ENCODE measurements around the gene TPP2.

TPP2 gene

DNA sequence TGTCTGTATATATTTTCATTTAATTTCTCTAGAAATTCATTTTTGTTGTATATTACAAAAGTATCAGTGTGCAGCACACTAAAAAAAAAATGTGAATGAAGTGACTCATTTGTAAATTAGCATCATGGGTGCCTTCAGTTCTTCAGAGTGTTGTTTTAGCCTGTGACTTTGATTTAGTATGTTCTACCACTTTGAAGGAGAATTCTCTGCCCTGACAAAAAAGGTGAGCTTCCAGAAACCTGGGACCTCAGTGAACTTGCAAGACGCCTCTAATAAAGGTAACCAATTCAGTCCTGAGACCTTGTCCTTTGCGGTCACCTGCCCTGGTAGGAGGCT, 95.7 kb downstream of the TPP2 start:
- in situ Hi-C loops (cut with MboI; ENCODE audit: low sequenced_read_pairs): no loop called here

DNA sequence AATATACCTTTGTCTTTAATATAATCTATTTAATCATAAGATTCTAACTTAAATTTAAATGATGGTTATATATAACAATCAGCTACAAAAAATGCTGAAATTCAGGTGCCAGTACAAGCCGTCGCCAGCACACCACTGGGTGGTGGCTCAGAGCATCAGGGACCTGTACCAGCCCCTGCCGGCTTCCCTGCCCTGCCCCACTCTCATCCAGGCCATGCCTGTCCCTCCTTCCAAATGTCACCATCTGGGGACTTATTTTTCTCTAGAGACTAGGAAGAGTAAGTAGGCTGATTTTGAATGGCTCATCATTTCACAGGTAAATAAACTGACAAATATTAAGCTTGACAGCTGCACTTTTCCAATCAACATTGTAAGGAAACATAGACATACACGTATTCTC, 96.5 kb downstream of the TPP2 start:
- in situ Hi-C loops (cut with MboI; ENCODE audit: low sequenced_read_pairs): no loop called here

DNA sequence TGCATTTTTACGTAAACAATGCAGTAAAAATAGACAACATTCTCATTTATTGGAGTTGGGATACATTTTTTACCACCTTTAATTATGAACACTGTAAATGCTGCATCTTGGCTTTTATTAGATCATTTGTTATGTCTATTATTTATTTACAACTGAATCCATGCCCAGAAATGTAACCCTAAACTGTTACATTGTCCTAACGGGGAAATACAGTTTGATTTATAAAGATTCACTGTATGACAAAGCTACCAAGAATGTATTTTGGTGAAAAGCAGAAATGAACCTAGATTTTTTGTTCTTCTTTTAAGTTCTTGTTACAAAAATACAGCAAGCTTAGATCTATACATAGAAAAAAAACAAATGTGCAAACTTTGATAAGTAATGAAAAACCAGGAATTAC, 97.0 kb downstream of the TPP2 start:
- in situ Hi-C loops (cut with MboI; ENCODE audit: low sequenced_read_pairs): no loop called here

DNA sequence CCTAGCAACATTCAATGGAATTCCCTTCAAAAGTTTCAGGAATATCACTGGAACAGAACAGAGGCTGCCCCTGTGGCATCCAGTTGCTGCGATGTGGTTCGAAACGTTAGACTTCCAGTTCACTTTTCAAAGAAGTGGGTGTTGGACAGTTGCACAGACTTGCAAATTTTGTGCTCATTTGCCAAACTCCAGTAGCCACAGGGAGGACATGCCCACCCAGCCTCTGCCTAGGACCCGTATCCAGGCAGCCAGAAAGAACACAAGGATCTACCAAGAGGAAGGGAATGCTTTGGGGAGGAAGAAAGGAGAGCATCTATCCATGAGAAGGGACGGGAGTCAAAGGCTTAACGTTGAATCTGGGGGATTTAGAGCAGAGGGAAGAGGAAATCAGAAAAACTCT, 98.2 kb downstream of the TPP2 start, which contains the start of gene METTL21C:
TSS of gene METTL21C (minus strand) at position 108 of the 400 bp plus-strand sequence. CDS start 546 bp downstream, outside the sequence.
- in situ Hi-C loops (cut with MboI; ENCODE audit: low sequenced_read_pairs): no loop called here

DNA sequence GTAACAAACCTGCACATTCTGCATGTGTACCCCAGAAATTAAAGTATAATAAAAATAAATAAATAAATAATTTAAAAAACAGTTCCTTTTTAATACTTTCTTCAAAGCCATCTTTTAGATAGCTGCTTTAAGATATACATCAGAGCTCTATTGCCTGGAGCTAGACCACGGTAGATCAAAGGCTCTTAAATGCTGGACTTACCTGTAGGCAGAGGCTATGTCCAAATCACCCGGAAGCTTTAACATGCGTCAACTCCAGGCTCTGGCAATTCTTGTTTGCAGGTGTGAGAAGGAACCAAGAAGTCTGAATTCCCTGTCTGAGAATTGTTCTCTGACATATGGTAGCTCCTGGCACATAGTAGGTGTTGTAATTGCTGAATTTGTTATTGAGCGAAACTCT, 99.7 kb downstream of the TPP2 start:
- in situ Hi-C loops (cut with MboI; ENCODE audit: low sequenced_read_pairs): no loop called here

DNA sequence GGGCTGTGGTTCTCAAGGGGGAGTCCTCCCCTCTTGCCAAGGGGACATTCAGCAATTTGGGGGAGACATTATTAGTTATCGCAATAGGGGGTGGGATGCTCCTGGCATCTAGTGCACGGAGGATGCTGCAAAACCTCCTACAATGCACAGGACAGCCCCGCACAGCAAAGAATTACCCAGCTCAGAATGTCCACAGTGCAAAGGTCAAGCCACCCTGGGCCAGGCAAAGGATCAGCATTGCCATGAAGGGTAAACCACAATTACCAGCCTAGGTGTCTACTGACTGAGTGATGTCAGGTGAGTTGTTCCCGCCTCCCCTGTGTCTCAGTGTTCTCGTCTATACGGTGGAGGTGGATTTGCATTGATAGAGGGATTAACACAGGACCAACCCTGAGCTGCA, 100.5 kb downstream of the TPP2 start:
- in situ Hi-C loops (cut with MboI; ENCODE audit: low sequenced_read_pairs): no loop called here

DNA sequence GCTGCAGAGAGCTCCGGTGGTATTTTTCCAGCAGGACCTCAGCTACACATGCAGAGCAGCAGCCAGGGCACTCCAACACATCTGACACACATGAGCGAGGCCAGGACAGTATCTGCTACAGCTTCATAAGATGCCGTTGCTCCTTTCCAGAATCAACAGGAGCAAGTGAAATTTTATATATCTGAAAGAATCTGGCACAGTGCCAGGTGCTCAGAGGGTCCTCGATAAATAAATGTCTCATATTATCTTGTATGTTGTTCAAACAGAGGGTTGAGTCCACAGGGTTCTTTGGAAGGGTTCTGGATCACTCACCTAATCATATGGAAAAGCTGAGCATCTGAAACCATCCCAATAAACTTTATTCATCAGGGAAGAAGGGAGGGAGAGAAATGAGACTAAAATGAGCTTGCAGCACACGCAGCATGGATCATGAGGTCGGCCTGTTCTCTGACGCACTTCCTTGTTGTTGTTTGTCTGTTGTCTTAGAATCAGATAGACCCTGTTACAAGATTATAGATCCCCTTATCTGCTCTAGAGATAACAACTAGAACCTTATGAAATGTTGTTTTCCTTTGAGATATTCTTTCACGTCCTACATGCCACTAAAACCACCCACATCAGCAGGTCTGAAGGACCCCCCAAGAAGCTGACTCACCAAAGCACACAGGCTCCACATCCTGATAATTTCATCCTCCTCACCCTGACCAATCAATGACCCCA, 101.3 kb downstream of the TPP2 start:
- in situ Hi-C loops (cut with MboI; ENCODE audit: low sequenced_read_pairs): no loop called here

DNA sequence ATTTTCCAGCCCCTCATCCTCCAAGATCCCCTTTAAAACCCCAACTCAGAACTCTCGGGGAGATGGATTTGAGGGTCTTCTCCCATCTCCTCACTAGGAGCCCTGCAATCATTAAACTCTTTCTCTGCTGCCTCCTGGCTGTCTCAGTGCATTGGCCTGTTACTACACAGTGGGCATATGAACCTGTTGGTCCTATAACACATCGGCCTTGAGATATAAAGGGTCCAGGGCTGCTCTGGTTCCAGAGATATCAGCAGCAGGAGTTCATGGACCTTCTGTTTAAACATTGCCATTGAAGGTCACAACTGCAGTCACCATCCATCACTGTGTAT, 101.8 kb downstream of the TPP2 start:
- in situ Hi-C loops (cut with MboI; ENCODE audit: low sequenced_read_pairs): no loop called here

DNA sequence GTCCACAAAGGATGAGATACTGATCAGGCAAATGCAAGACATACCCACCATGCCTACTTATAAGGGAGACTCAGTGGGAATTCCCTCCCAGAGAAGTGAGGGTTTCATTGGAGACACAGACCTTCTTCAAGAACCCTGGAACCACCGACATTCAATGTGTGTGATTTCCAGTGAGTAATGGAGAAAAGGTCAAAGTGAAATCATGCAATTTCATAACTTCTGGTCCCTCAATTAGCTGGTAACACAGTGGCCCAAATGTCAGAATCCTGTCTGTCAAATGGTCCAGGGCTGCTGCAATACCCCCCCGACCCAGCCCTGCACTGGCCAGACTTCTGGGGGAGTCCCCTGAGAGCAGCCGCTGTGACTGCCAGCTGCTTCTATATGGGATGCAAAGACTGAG, 102.7 kb downstream of the TPP2 start:
- in situ Hi-C loops (cut with MboI; ENCODE audit: low sequenced_read_pairs): no loop called here

DNA sequence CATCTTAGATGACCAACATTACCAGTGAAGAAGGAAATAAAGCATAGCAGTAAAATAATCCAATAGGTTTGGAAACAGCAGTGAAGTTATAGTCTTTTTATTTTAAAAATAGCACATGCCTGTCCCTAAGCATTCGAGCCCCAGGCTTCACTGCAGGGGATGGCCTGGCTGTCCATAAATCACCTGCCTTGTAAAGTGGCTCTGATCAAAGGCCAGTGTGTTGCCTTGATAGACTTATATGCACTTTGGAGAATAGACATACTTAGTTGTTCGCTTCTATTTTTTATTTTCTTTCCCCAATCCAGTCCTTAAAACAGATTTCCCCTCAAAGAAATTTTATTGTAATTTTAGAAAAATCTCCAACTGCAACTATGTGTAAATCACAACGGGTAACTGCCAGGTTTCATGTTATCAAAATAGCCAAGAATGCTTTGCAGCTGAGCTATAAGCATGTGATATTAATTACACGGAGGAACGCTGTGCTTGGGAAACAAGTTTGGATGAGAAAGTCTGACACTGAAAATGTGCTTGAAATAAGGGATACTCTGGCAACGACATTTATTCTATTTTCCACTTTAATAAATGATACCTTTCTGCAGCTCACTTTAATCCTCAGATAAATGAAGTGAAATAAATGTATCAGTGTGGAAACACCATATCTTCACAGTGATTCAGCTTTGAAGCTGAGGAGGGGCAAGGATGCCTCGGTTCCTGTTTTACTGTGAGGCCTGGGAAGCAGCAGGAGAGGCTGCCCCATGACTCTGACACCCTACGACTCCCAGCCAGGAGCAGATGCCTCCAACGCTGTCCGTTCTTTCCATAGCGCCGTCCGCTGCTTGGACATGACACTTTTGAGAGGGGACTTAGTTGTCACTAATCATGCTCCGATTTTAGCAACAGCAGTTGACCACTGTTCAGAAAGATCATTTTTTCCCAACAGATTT, 103.6 kb downstream of the TPP2 start:
- in situ Hi-C loops (cut with MboI; ENCODE audit: low sequenced_read_pairs): no loop called here

DNA sequence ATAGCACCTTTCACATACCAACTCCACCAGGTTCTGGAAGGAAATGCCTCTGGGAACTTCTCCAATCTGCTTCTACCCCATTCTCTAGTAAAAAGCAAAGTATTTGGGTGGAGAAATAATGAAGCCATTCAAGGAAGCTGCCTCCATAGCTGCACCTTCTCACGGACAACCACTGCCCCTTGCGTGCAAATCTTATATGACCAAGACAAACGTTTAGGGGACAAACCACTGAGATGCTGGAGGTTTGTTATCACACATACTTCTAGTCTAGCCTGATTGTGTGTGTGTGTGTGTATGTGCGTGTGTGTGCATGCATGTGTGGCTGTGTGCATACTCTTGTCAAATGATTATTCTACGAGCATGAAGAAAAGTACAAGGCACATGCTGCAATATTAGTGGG, 104.5 kb downstream of the TPP2 start:
- in situ Hi-C loops (cut with MboI; ENCODE audit: low sequenced_read_pairs): no loop called here

DNA sequence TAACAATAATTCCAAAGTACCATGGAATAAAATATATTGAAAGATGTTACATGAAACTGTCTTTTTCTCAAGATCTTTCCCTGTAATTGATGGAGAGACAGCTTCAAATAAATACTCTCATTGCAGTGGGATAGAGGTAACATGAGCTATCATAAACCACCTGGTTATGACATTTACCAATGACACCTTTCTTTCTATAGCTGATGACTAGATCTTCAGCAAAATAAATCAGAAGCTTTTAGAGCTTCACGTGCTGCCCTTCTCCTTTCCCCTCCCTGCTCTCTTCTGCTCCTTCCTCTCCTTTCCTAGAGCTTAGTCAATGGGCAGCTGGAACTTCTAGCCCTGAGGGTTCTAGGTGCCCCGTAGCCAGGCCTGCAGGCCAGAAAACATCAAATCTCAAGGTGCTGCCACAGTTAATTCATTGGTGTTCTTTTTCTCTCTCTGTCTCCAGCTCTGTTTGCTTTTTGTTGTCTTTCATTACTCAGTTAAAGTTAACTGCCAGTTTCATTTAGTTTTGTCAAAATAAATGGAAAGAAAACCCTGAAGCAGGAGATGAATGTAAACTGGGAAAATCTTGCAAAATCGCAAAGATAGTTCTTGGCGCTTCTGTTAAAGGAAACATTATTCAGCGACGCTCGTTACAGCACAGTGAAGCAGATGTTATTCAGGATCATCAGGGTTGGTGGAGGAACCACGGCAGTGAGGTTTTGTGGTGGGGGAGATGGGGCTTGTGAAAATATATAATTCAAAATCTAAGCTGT, 106.4 kb downstream of the TPP2 start:
- in situ Hi-C loops (cut with MboI; ENCODE audit: low sequenced_read_pairs): no loop called here

DNA sequence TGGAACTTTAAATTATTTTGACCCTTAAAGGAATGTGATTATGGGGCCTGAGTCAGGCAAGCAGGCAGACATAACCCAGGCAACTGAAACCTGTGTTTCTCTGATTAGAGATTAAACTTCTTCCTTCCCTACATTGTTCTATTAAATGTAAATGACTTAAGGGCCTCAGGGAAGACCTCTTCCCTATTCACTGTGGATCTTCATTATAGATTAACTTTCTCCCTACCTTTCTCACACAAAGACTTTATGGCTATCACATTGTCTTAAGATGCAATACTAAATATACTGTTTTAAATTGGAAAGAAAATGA, 106.9 kb downstream of the TPP2 start:
- in situ Hi-C loops (cut with MboI; ENCODE audit: low sequenced_read_pairs): no loop called here

DNA sequence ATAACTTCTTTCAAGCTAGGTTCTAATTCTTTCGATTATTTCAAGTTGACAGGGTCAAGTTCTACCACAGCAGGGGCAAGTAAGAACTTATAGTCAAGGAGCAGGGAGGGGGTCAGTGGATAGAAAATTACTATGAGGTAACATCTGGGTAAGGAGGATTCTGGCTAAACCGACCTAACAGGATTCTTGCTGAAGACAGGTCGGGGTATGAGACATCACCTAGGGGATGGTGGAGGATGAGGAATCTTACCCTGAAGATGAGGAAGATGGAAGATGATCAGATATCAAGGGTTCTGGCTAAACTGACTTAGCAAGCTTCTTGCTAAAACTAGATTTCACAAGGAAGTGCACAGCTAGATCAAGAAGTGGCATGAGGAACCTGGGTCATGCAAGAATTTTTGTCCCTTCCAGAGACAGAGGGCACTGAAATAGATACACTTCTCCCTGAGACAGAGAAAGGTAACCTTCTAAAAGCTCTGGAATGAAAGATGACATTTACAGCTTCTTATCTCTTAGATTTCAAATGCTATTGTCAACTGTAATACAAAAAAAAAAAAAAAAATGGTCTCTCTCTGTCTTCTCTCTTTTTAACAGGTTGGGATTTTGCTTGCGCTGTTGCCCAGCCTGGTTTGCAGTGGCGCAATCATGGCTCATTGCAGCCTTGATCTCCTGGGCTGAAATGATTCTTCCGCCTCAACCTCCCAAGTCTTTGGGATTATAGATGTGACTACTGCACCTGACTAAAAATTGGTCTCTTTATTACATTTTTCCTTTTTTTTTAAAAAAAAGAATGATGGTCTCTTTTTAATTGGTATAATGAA, 107.7 kb downstream of the TPP2 start:
- in situ Hi-C loops (cut with MboI; ENCODE audit: low sequenced_read_pairs): no loop called here

DNA sequence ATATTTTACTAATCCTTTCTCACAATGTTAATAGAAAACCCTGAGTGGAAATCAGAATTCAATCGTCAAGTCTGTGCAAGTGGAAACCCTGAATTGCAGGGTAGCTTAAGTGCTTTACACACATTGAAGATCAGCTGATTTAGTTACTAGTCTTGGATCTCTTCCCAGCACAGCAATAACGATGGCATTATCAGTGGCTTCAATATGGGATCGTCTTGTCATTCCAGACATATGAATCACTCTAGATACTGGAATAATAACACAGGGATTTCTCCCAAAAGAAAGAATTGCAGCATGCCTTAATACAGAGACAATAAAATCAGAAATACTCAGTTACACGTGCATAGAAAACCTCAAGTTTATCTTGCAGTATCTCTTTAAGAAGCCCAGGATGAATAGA, 110.7 kb downstream of the TPP2 start:
- in situ Hi-C loops (cut with MboI; ENCODE audit: low sequenced_read_pairs): no loop called here

DNA sequence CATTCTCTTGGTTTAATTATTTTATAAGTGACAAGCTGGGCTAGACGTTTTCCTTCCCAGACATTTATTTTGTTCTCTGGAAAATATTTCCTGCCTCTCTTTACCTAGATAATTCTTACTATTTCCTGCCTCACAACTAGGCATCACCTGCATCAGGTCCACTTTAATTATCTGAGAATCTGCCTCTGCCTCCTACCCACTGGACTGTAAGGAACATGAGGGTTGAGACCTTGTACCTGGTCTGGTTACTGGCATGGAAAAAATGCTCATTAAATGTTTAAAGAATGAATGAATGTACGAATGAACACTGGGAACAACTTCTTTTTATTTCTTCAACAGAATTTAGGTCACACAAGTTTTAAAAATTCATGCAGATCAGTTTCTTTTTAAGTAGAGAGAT, 111.4 kb downstream of the TPP2 start:
- in situ Hi-C loops (cut with MboI; ENCODE audit: low sequenced_read_pairs): no loop called here

DNA sequence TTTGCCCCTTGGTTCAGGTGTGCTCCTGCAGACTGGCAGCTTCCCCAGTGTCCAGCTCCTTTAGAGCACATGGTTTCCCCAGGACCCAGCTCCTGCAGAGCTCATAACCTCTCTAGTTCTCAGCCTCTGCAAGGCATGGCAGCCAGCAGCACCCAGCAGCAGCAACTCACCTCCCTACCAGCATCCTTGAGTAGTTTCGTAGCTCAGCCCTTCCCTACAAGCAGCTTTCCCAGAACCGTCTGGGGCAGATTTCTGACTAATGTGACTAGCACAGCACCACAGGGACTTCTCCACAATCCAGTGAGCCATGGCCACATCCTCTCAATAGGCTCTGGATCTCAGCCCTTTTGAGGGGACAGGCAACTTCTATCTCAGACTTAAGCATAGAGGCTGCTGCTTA, 112.2 kb downstream of the TPP2 start:
- in situ Hi-C loops (cut with MboI; ENCODE audit: low sequenced_read_pairs): no loop called here

DNA sequence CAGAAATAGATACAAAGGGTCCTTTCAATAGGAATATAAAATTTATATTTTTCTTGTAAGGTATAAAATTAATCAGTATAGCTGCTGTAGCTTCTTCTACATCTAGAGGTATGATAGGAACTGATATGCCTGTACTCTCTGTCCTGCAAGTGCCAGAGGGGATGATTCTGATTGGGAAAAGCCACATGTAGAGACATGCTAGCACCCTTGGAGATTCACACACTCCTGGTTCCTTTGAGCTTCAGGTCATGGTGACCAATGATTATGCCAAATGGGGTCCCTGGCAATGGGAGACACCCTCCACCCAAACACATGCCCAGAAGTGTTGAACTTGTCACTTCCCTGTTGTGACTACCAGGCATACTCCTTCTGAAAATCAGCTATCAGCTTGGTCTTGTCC, 112.8 kb downstream of the TPP2 start:
- in situ Hi-C loops (cut with MboI; ENCODE audit: low sequenced_read_pairs): no loop called here

DNA sequence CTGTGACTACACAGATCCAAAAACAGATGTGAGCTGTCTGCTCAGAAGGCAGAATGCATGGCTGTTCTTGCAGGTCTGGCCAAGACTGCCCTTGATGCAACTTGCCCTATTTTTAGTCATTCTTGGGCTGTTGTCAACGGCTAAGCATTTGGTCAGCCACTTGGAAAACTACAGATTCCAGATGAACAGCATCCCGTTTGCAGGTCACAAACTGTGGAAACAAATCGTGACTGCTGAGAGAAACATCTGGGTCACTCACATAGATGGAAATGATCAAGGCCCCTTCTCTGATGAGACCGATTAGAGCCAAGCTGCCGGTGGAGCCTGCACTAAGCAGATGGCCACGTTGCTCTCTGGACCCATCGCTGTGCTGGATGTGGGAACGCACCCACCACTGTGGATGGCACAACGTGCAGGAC, 113.5 kb downstream of the TPP2 start:
- in situ Hi-C loops (cut with MboI; ENCODE audit: low sequenced_read_pairs): no loop called here

DNA sequence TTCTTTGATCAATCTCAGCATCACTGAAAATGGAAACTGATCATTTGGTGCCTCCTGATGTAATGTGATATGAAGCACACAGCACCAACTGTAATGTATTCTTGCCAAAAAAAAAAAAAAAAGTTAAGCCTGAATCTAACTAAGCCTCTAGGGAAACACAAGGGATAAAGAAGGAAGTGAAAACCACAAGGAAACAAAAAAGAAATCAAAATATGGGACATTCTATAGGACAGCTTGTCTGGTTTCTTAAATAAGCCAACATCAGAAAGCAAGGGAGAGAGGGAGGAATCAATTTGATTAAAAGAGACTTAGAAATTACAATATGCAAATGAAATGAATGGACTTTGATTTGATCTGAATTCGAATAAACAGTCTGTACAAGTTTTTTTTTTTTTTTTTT, 118.7 kb downstream of the TPP2 start:
- in situ Hi-C loops (cut with MboI; ENCODE audit: low sequenced_read_pairs): no loop called here

DNA sequence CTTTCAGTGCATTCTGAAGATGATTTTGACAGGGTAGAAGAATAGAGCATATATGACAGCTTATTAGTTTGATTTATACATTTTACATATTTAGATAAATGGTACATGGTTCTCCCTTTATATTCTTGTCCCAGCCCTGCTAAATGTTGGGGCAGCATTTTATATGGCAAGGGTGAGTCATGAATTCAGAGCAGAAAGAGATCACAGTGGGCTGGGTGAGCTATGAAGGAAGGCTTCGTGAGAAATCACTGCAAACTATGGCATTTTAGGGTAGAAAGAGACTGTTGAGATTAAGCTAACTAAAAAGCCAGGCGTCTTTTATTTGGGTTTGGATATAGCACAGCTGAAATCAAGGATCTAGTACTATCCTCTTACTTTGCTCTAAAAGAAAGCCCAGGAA, 122.0 kb downstream of the TPP2 start:
- in situ Hi-C loops (cut with MboI; ENCODE audit: low sequenced_read_pairs): no loop called here
